GM18519 (cell line): ENCODE data around the gene TTLL10.

Experiments
- ATAC-seq: cut with Tn5 transposase; IDR thresholded peaks from one replicate; pipeline ENCODE4 v1.9.1; 2021; ENCODE audit warnings: mild to moderate bottlenecking, moderate library complexity; ENCODE audit not compliant: unreplicated experiment, low FRiP score

TTLL10 gene

DNA sequence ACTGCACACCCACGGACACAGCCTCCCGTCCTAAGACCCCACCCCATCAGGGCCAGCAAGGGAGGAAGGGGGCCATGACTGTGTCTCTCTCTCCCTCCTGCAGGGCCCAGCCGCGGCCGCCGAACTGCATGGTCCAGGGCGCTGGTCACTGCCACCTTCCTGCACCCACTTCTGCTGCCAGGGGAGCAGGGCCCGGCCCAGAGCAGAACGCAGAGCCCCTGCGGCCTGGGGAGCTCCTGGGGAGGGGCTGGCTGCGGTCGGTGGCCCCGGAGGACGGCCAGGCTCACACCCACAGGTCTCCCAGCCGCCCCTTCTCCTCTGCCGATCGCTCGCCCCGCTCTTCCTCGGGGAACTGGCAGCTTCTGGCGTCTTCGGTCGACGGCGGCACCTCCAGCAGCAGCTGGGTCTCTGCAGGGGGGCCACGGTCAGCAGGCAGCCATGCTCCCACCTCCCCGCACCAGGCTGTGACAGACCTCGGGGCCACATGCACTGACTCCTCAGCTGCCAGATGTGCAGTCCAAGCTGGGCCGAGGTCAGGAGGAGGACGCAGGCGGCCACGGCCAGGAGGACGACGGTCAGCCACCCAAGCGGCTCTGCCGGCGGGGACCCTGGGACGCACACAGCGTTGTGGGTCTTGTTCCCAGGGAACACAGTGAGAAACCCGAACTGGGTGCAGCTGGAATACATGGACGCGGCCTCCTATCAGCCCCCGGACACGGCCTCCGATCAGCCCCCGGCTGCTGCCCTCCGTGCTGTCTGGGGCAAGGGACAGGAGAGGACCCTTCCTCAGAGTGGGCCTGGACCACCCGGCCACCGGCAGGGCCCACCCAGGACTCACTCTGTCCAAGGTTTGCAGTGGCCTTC, 30.1 kb downstream of the TTLL10 start:
- ATAC-seq, result no peak

DNA sequence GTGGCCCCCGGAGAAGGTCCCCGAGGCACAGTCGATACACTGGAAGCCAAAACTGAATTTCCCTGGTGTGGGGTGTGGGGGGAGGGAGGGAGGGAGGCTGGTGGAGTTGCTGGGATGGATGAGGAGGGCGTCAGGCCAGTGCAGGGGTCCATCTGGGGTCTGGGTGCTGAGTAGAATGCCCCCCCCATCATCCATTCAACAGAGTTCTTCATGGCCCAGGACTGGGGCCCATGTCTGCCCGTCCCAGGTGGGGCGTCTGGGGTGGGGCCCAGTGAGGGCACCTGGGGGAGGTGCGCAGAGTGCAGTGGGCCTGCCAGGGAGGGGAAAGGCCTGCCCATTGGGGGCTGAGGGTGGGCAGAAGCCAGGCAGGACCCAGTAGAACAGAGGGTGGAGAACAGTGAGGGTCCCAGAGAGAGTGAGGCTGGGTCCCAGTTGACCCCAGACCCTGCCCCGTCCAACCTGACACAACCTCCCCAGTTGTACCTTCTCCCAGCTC, 30.8 kb downstream of the TTLL10 start:
- no peak for ATAC-seq

DNA sequence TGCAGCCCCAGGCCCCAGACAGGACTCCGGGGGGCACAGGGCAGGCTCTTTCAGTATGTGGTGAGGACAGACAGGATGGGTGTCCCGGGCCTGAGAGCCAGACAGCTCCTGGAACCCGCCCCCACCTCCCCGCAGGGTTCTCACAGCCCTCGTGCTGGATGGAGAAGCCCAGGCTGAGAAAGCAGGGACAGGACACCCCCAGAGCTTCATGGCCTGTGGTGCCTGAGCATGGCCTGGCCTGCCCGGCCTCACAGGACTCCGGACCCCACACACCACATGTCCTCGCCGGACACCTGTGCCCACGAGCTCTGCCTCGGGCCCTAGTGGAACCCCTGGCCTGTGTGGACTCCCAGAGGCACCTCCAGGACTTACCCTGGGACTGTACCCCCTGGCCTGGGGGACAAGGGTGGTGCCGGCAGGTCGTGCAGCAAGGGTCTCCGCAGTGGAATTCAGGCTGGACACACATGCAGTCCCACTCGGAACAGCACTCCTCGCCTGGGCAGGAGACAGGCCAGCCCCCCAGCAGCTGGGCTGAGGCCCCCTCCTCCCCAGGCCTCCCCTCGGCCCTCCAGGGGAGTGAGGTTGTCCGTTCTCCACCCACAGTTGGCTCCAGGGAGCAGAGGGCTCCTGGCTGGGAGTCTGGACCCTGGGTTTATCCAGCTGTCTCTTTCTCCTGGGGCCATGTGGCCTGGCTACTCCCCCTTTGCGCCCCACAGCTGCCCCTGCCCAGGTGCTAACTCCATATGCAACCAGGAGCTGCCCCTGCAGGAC, 31.5 kb downstream of the TTLL10 start:
- no peak for ATAC-seq

DNA sequence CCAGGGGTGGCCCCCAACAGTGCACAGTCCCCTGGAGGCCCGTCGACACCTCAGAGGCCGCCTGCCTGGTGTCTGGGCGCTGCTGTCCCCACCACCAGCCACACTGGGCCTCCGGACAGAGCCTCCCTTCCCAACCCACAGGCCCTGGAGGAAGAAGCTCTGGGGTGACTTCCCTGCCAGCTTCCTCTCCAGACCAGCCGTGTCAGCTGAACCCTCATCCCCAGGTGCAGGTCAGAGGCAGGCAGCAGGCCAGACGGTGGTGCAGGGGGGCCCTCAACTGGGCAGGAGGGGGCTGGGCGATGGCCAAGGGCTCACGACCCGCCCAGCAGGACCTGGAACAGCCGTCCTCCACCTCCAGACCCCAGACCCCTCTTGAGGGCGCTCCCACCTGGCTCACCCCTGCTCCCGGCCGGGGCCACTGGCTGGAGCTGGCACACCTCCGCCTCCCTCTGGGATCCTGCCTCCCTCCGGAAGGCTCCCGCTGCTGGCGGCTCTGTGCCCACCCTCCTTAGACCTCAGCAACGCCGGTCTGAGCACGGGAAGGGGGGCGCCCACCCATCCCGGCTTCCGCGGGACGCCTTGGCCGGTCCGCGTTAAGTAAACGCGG, 32.2 kb downstream of the TTLL10 start:
- ATAC-seq, result no peak

DNA sequence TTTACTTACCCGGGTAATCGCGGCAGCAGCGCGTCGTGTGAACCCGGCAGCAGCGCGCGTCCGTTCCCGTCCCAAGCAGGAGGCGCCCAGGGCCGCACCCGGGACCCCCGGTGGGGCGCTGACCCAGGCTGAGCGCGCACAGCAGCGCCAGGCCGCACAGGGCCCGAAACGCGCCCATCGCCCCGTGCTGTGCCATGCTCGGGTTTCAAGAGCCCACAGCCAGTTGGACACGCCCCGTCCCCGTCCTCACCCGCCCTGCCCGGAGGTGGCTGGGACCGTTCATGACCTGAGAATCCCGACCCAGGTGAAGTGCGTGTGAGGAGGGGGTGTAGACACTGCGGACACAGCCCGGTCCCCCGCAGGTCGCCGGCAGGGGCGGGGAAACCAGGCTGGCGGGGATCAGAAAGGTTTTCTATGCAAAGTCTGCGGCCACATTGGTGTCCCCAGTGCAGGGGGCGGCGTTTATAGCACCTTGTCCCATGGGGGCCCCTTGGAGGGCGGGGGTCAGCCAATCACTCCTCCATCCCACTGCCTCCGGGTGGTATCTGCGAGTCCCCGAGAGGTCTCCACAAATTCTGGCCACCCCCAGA, 32.8 kb downstream of the TTLL10 start, which contains the start of gene TNFRSF18:
Gene TNFRSF18, minus strand, starts transcription at position 217 of the 590 bp plus-strand sequence. Its CDS starts 21 bp downstream, at position 196.
- no peak for ATAC-seq

DNA sequence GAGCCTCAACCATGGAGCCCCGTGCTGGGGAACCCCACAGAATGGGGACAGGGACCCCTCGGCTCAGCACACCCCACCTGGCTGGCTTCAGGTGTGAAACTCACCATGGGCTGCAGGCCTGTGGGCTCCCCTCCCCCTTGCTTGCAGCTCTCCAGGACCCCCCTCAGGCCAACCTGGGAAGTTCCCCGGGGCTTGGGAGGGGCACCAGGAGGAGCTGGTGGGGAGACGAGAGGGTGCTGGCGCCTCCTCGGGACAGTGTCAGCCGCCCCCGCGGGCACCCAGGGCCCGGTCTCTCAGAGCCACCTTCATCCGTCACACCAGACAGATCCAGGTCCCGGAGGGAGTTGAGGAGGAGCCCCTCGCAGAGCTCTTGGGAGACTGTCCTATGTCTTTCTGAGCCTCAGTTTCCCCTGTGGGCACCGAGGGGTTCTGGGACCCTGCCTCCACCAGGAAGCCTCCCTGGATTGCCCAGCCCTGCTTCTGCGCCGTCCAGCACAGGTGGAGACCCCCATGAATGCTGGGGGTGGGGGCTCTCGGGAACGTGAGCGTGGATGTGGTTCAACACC, 33.4 kb downstream of the TTLL10 start:
- no peak for ATAC-seq

DNA sequence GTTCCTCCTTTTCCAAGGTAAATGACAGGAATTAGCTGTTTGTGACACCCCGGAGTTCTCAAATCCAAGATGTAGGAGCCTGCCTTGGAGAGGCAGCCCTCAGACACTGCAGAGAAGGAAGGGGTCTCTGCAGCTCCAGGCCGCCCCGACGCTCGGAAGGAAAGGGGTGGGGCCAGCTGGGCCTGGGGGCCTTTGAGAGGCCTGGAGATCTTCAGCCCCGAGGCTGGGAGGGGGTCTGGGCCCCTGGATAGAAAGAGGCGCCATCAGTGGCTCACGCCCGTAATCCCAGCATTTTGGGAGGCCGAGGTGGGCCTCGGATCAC, 33.9 kb downstream of the TTLL10 start:
- ATAC-seq, result no peak

DNA sequence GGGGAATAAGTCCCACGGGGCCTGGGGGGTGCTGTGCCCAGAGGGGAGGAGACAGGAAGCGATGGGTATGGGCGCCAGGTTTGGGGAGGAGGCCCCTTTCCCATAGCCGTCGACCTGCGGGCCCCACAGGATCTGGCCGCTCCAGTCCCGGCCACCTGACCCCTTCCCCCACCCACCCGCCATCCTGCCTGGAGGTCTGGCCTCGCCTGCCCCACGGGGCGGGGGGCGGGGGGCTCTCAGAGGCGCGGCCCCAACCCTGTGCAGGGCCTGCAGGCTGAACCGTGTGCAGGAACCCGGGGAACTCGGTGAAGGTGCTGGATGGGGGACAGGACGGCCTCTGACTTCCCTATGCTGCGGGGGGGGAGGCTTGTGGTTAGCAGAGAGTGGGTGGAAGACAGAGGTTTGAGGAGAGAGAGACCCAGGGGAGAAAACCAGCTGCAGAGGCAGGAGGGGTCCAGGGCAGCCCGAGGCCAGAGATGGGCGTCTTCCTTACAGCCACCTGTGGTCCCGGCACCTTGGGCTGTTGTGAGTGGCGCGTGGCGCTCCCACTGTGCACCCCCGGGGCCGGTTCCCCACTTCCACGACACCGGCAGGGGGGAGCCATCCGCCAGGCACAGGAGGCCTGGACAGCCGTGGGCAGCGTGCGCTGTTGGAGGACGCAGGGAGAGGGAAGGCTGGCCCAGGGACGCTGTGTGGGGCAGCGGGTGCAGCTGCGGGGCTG, 35.2 kb downstream of the TTLL10 start:
- no peak for ATAC-seq

DNA sequence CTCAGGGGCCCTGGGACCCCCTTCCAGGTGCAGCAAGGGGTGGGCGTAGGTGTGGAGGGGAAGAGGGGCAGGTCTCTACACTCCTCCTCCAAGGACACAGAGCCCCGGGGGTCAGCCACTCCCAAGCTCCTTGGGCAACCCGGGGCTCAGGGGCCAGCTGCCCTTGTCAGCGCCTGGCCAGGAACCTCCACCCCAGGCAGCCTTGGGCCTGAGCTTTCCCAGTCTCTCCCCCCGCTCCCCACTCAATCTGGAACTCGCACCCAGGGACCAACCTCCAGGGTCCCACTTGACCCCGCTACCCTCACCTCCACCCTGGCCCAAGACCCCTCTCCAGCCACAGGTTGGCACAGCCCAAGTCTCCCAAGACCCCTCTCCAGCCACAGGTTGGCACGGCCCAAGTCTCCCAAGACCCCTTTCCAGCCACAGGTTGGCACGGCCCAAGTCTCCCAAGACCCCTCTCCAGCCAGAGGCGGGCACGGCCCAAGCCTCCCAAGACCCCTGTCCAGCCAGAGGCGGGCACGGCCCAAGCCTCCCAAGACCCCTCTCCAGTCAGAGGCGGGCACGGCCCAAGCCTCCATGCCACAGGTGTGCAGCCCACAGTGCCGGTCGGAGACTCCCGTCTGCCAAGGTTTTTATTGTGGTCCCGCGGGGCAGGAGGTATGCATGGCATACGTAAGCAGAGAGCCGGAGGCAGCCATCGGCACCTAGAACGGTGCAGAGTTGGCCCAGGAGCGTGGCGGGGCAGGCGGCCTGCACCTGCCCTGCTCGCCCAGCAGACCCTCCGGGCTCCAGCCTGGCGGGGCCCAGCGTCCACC, 37.3 kb downstream of the TTLL10 start:
- no peak for ATAC-seq

DNA sequence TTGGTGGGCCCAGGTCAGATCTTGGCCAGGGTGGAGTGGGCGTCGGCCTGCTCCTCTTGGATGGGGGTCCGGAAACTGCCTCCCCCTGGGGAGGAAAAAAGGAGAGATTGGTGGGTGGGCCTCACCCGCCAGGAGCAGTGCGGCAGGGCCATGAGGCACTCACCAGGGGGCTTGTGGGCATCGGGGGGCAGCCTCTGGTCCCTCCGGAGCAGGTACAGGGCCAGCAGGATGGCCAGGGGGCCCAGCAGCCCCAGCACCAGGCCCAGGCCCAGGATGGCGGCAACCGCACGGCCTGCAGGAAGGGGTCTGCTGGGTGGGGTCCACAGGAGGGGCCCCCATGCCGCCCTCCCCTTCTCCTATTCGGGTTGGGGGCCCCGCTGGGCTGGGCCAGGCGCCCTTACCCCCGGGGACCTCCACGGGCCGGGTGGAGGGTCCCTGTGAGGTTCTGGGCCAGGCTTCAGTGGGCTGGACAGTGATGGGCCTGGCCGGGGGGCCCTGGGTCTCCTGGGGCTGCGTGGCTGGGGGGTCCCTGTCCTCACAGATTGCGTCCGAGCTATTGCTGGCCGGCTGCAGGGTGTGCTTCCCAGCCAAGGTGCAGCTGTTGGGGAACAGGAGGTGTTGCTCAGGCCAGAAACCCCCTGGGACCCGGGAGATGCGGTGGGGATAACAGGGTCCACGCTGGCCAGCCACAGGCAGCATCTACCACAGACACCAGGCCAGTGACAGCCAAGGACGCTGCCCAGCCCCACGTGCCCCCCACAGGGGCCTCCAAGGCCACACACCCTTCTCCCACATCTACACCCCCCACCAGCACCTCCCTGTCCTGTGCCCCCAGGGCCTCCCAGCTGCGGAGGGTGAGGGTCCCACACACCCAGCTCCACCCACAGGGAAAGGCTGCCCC, 38.1 kb downstream of the TTLL10 start:
- no peak for ATAC-seq

DNA sequence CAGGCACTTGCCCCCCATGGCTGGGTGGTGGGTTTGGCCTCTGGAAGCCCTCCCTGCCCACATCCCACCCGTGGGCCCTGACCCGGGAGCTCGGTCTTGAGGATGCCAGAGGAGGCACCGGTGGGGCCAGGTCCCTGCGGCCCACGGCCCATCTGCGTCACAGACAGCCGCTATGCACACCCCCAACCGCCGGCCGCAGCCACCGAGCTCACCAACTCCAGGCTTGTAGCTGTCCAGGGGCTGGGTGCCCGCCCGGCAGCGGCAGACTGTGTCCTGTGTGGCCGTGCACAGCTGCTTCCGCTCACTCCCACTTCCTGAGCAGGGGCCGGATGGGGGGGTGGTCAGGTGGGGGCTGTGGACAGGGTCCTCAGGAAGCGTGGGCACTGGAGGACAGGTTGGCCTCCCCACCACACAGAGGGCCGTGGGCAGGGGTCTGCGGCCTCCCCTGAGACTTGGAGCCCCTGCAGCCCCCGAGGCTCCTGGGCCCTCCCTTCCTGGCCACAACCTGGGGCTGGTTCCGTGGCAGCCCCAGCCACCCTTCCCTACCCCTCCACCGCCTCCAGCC, 39.2 kb downstream of the TTLL10 start:
- ATAC-seq, result no peak

DNA sequence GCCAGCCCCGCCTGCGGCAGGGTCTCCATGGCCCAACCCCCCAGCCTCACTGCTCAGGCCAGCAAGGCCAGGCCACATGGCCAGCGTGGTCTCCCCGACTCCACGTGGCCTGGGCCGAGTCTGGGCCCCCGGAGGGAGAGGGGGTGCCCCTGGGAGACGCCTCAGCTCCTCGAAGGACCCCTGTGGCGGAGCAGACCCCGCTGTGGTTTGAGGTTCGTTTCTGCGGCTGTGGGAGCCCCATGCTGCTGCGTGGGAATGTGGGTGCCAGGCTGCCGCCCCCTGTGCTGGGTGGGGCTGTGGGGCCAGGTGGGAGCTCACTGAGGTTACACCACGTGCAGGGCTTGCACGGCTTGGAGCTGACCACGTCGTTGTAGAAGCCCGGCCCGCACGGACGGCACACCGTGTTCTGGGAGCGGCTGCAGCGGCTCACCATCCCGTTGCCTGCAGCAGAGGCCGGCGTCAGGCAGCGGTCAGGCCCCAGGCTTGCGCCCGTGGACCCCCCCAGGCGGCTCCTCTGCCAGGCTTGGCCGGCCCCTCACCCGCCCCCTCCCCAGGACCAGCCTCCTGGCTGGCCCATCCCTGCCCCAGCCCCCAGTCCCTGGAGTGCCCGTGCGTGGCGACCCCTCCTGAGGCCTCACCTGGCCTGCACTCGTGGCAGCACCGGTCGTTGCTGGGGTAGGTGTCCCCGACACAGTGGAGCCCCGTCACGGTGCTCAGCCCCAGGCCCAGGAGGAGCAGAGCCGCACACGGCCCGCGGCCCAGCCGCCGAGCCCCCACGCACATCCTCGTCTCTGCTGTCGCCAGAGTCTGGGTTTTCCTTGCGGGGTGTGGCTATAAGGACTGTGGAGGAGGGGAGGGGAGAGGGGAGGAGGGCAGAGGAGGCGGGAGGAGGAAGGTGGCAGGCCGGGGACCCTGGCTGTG, 39.9 kb downstream of the TTLL10 start, which contains the start of gene TNFRSF4:
Gene TNFRSF4, minus strand, starts transcription at position 809 of the 921 bp plus-strand sequence. Its CDS starts 26 bp downstream, at position 783.
- no peak for ATAC-seq

DNA sequence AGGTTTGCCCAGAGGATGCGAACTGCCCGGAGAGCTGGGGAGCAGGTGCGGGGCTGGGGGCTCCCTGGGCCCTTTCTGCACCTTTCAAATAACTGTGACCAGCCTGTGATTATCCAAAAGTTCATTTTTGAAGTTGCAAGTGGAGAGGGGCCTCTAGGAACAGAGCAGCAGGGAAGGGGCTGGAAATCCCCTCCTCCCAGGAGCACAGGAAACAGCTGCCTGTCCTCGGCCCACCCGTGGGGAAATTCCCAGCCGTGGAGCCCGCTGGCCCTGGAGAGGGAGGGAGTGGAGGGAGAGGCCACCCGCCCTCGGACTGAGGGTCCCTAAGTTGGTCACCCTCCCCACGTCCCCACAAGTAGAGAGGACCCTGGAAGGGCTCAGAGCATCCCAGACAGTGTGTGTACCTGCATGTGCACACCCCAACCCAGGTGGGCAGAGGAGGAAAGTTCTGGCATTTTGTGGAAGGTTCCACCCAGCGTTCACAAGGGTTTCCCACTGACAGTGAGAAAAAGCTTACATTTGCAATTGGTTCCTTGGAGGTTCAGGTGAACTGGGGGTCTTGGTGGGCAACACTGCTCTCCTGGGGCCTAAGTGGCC, 41.5 kb downstream of the TTLL10 start:
- ATAC-seq, result no peak

DNA sequence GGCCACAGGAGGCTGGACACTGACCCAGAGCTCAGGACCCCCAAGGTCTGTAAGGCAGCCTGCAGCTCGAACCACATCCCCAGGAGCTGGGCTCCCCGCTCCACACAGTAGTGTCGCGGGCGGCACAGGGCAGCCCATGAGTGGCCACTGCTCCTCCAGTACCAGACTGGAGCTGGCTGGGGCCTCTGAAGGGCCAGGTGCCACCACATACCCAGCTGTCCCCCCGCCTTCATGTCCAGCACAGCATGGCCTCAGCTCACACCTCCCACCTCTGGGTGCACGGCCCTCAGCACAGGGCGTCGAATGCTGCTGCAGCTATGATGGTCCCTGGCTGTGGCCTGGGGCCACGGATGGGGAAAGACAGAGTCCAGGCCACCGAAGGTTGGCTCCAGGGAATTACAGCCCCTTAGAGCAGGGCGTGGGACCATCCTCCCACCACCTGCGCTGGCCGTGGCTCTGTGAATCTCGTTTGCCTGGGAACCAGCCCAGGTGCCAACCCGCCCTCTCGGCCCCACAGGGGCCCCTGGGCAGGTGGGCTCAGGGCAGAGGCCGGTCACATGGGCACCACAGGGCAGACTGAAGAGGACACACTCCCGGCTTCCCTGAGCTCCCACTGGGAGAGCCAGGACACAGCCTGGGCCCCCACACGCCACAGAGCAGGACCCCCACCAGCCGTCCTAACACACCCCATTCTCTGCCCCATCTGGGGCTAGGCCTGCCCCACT, 42.4 kb downstream of the TTLL10 start:
- no peak for ATAC-seq

DNA sequence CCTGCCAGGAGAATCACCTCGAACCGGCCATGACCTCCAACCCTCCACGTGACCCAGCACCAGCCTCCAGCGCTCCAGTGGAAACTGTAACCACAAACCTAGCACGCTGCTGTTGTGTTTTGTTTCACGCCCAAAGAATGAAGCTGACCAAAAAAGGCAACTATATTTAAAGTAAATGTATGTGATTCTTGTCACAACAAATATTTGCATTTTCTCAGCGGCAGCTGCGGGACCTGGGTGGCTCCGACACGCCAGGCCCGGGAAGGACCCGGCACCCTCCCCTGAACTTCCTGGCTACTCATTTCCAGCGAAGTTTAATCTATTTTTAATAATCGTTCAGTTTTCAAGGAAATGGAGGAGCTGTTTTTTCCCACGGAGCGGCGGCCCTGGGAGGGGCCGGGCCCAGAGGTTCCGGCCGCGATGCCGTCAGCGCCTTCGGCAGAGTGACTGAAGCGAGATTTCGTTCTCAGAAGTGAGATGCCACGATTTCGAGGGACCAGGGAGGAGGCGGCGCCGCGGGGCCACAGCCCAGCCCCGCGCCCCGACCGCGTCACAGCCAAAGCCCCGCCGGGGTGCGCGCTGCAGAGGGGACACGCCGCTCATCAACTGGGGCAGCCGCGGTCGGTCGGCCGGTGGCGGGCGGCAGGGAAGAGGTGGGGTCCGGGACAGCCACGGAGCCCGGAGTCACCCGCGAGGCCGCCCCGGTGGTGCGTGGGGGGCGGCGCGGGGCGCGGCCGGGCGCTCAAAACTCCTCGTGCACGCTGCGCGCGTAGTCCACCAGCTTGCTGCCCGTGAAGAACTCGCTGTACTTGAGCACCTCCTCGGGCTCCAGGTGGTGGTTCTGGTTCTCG, 43.3 kb downstream of the TTLL10 start:
- no peak for ATAC-seq
